Calu3 (cell line): ENCODE measurements around the gene JHY. TPM values are rescaled to one million over a fixed set of nuclear protein-coding genes. Genes with fewer than 3 reads are reported as not detected.

Experiments used
- BruUV-seq: library from RNA; stranded (reverse); fragments of 400-500 nt; replicated peaks from 2 replicates; lab custom pipeline; 2021; lab: Mats Ljungman, UMichigan
- CTCF ChIA-PET: fragments of 300-600 bp; sonication (Branson Sonifier 250); formaldehyde crosslinking; loops from one replicate; lab custom pipeline; 2022; ENCODE audit warnings: antibody characterized with exemption; lab: Charles Lee
- DNase-seq: peaks from one replicate; pipeline ENCODE4 v3.0.0; 2022
- H3K27ac Mint-ChIP-seq: one replicate; pipeline ENCODE4 v1.8.0; 2022; ENCODE audit warnings: mixed read lengths; ENCODE audit not compliant: unreplicated experiment
- H3K27me3 Mint-ChIP-seq: one replicate; pipeline ENCODE4 v1.8.0; 2022; ENCODE audit warnings: mixed read lengths; ENCODE audit not compliant: unreplicated experiment
- H3K36me3 Mint-ChIP-seq: one replicate; pipeline ENCODE4 v1.8.0; 2022; ENCODE audit warnings: mild to moderate bottlenecking, moderate library complexity, mixed read lengths; ENCODE audit not compliant: insufficient read depth, unreplicated experiment
- H3K4me1 Mint-ChIP-seq: one replicate; pipeline ENCODE4 v1.8.0; 2022; ENCODE audit warnings: mild to moderate bottlenecking, low read depth, mixed read lengths; ENCODE audit not compliant: unreplicated experiment
- H3K4me3 Mint-ChIP-seq: one replicate; pipeline ENCODE4 v1.8.0; 2022; ENCODE audit warnings: mild to moderate bottlenecking, low read depth, moderate library complexity, mixed read lengths; ENCODE audit not compliant: unreplicated experiment
- H3K9me3 Mint-ChIP-seq: one replicate; pipeline ENCODE4 v1.8.0; 2022; ENCODE audit warnings: low read depth, mixed read lengths; ENCODE audit not compliant: unreplicated experiment
- CTCF ChIP-seq: fragments of 200-600 bp; IDR thresholded peaks from one replicate; pipeline ENCODE4 v1.8.0; 2022; ENCODE audit warnings: antibody characterized with exemption; ENCODE audit not compliant: unreplicated experiment
- intact Hi-C: fragments of 100-400 bp; cut with micrococcal nuclease; formaldehyde crosslinking; loops from one replicate; pipeline ENCODE4 v1.10.0; 2022; ENCODE audit not compliant: unreplicated experiment
- total RNA-seq: library from RNA; stranded (reverse); gene quantifications from 2 replicates; pipeline ENCODE4 v1.2.3, GENCODE V29; 2022

JHY gene
- total RNA-seq, 1 experiment from 2014 or later, result 3.5 TPM

DNA sequence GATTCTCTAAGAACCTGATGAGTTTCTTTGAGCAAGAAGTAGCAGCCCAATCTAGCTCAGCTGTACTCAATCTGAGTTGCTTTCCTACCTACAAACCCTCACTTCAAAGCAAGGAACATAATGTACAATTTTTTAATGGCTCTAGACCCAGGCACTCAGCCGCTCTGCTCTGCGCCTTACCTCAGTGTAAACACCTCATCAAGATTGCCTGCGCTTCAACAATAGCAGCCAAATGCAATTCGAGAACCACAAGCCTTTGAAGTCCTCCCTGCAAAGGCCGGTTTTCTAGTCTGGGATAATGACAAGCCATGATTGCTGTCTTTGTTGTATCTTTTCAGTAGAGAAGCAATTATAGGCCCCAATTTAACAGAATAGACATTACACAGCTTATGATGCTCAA lies 38.0 kb downstream of the JHY start:
- BruUV-seq, result no TSS peak
- intact Hi-C loops, result no loop called here
- Mint-ChIP-seq H3K4me1 (no peaks in the 10 kb centered on the region), H3K36me3 (no peaks in the 10 kb centered on the region), H3K9me3 (no peaks in the 10 kb centered on the region), H3K27me3 (no peaks in the 10 kb centered on the region), H3K4me3 (no peak overlapping the region), H3K27ac (no peak overlapping the region)
- no peak for DNase-seq
- no peak for TF ChIP-seq CTCF
- CTCF ChIA-PET, result no interaction called here

DNA sequence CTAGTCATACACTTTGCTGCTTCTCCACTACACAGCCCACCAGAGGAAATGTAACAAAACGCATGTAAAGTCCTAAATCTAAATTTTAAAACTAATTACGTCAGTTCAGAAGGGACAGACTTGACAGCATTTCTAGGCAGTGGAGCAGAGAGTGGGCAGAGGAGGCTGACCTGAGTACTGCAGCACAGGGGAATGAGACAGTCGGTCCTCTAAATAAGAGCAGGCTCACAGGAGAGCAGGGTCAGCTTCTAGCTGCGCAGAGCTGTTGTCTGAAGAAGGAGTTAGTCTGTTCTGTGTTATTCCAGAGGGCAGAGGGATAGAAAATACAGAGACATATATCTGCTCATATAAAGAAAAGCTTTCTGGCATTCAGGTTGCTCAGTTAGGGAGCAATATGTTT lies 40.3 kb downstream of the JHY start:
- no peak for TF ChIP-seq CTCF
- H3K4me1 Mint-ChIP-seq, result no peaks in the 10 kb centered on the region
- CTCF ChIA-PET, result no interaction called here
- H3K4me3 Mint-ChIP-seq, result no peak overlapping the region
- BruUV-seq, result no TSS peak
- no peak for DNase-seq
- H3K36me3 Mint-ChIP-seq, result no peaks in the 10 kb centered on the region
- no peaks in the 10 kb centered on the region for H3K9me3 Mint-ChIP-seq
- no peaks in the 10 kb centered on the region for H3K27me3 Mint-ChIP-seq
- no peak overlapping the region for H3K27ac Mint-ChIP-seq
- intact Hi-C loops, result no loop called here

DNA sequence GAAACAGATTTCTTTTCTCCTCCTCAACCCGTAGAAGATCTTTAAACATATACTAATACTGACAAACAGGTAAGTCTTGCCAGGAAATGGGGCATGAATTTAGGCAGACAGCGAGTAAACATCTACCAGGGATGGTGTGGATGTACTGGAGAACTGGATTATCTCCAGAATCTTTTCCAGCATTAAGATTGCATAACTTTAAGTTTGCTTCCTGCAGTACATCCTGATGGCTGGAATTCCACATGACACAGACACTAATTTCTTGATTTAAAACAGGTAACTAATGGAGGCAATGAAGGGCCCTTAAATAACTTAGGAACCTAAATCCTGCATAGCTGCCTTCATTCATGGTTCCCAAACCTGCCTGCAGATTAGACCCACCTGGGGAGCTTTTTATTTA lies 40.7 kb downstream of the JHY start:
- Mint-ChIP-seq H3K4me1 (no peaks in the 10 kb centered on the region), H3K4me3 (no peak overlapping the region), H3K9me3 (no peaks in the 10 kb centered on the region), H3K36me3 (no peaks in the 10 kb centered on the region), H3K27me3 (no peaks in the 10 kb centered on the region), H3K27ac (no peak overlapping the region)
- intact Hi-C loops, result no loop called here
- DNase-seq, result no peak
- no peak for TF ChIP-seq CTCF
- no TSS peak for BruUV-seq
- CTCF ChIA-PET, result no interaction called here

- BruUV-seq, result no TSS peak
- intact Hi-C loops, result no loop called here
- H3K27ac Mint-ChIP-seq, result no peak overlapping the region
Measured at GRCh38 chr11:122931510-122931909, 49.0 kb downstream of the JHY start.

More at GRCh38 chr11:122931510-122931909, 49.0 kb downstream of the JHY start:
- H3K27me3 Mint-ChIP-seq, result no peaks in the 10 kb centered on the region
- no peak overlapping the region for H3K4me3 Mint-ChIP-seq
- no peak for DNase-seq
- H3K36me3 Mint-ChIP-seq, result no peaks in the 10 kb centered on the region
- H3K4me1 Mint-ChIP-seq, result no peaks in the 10 kb centered on the region
- CTCF ChIA-PET, result no interaction called here
- no peaks in the 10 kb centered on the region for H3K9me3 Mint-ChIP-seq
- no peak for TF ChIP-seq CTCF
